Measurements from ENCODE around the gene TRIM40.

The TRIM40 gene

GRCh38 chr6:30100585-30101443, 35.1 kb upstream of the TRIM40 start:
- Histone ChIP-seq H3K9me3 (ENCODE audit: control insufficient read depth in 2 of 2, low read length in 2 of 2) (no peaks in the 10 kb centered on the region), H3K4me3 (ENCODE audit: low read length in 2 of 2) (peak overlapping the region; percentile 66 to 76), H3K27ac (ENCODE audit: low read depth in 2 of 2, low read length in 2 of 2) (peak overlapping the region; percentile 85 to 91), H3K27me3 (ENCODE audit: control insufficient read depth in 2 of 2, insufficient read depth in 2 of 2, low read length in 2 of 2) (peaks cover 4 to 10% of the 10 kb centered on the region in 2 donors), H3K4me1 (ENCODE audit: control insufficient read depth in 2 of 2, insufficient read depth in 2 of 2, low read length in 2 of 2) (peaks cover 36 to 43% of the 10 kb centered on the region in 2 donors), H3K9ac (ENCODE audit: low read depth in 1 of 2, low read length in 2 of 2) (peak overlapping the region; percentile 76 to 80), H3K36me3 (ENCODE audit: control insufficient read depth in 2 of 2, insufficient read depth in 2 of 2, low read length in 2 of 2) (peaks cover 0 to 2% of the 10 kb centered on the region in 2 donors)

DNA sequence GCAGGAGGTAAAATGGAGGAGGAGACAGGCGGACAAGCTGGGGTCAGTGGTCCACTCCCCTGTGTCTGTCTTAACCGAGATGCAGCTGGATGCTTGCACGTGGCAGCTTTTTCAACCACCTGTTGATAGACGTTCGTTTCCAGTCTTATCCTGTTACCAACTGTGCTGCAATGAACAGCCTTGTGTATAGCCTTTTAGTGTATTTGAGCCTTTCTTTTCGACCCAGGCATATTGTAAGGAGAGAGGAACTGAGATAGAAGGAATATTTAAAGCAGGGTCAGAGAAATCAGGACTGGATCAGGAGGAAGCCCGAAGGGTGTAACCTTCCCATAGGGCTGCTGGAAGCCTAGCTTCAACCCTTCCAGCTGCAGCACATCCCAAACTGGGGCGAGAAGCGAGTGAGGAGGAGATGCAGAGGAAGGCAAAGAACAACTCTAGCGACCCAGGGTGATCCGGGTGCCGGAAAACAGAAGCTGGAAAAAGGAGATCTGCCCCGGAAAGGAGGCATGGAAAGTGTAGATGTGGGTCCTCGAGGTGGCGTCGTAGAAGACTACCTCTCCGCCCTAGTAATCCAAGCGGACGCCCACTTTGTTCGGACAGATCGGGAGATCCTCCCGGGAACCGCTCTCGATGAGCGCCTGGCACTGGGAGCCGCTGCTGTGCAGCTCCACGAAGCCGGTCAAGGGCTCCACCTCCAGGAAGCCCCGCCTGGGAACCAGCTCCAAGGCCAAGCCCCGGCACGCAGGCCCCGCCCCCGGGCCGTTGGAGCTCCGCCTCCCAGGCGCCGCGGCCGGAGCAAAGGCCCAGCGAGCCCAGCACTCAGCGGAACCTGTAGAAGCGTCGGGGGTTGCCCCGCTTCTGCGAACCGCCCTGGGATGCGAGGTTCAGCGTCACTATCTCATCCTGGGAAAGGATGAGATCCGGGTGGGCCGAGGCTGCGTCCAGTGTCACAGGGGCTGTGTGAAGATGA, 34.2 kb upstream of the TRIM40 start:
- Histone ChIP-seq H3K9ac (ENCODE audit: low read depth in 1 of 2, low read length in 2 of 2) (peak overlapping the region; percentile 76 to 80), H3K4me1 (ENCODE audit: control insufficient read depth in 2 of 2, insufficient read depth in 2 of 2, low read length in 2 of 2) (peaks cover 36 to 43% of the 10 kb centered on the region in 2 donors), H3K27ac (ENCODE audit: low read depth in 2 of 2, low read length in 2 of 2) (peak overlapping the region; percentile 85 to 91), H3K9me3 (ENCODE audit: control insufficient read depth in 2 of 2, low read length in 2 of 2) (no peaks in the 10 kb centered on the region), H3K4me3 (ENCODE audit: low read length in 2 of 2) (peak overlapping the region; percentile 66 to 76), H3K27me3 (ENCODE audit: control insufficient read depth in 2 of 2, insufficient read depth in 2 of 2, low read length in 2 of 2) (peaks cover 4 to 10% of the 10 kb centered on the region in 2 donors), H3K36me3 (ENCODE audit: control insufficient read depth in 2 of 2, insufficient read depth in 2 of 2, low read length in 2 of 2) (peaks cover 0 to 2% of the 10 kb centered on the region in 2 donors)

GRCh38 chr6:30102414-30102969, 33.4 kb upstream of the TRIM40 start:
- H3K27ac ChIP-seq (ENCODE audit: low read depth in 2 of 2, low read length in 2 of 2): peak overlapping the region; percentile 81 to 85
- peaks cover 4 to 10% of the 10 kb centered on the region in 2 donors for H3K27me3 ChIP-seq (ENCODE audit: control insufficient read depth in 2 of 2, insufficient read depth in 2 of 2, low read length in 2 of 2)
- H3K9ac ChIP-seq (ENCODE audit: low read depth in 1 of 2, low read length in 2 of 2): peak overlapping the region; percentile 68 to 80
- peaks cover 0 to 2% of the 10 kb centered on the region in 2 donors for H3K36me3 ChIP-seq (ENCODE audit: control insufficient read depth in 2 of 2, insufficient read depth in 2 of 2, low read length in 2 of 2)
- peaks cover 36 to 40% of the 10 kb centered on the region in 2 donors for H3K4me1 ChIP-seq (ENCODE audit: control insufficient read depth in 2 of 2, insufficient read depth in 2 of 2, low read length in 2 of 2)
- no peaks in the 10 kb centered on the region for H3K9me3 ChIP-seq (ENCODE audit: control insufficient read depth in 2 of 2, low read length in 2 of 2)
- peak overlapping the region; percentile 66 to 76 for H3K4me3 ChIP-seq (ENCODE audit: low read length in 2 of 2)

DNA sequence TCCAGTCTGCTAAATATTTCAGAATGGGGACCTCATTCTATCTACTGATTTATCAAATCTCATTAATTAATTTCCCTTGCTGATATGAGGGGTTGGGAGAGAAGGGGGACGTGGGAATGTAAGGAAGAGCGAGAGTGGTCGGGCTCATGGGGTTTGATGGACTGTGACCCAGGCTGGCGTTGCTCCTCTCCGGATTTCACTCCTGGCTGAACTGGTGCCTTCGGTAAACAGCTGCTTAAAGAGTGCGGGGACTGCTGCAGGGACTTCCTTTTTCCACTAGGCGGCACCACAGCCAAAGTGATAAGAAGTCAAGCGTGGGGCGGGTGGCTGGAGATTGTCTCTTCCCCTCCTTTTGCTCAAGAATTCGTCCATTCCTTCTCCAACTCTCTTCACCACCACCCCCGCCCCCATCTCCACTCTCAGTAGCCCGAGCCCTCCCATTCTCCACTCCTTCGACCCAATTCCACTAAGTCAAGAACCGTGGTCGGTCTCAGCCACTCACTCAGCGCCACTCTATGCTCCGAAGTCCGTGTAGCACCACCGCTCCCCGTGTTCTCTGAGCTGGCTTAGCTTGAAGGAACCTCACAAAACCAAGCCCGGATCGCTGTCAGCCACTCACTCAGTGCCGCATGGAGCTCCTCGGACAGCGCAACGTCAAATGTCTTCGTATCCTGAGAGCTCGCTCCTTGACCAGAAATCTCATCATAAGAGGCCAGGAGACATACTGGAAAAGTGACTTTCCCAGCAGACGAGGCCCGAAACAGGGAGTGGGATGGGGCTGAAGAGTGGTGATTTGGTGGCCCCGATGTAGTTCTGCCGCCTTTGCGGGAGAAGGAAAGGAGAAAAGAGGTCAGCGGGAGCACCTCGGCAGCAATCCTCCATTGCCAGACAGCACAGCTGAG, 32.7 kb upstream of the TRIM40 start:
- Histone ChIP-seq H3K4me3 (ENCODE audit: low read length in 2 of 2) (peak overlapping the region; percentile 63 to 65), H3K9ac (ENCODE audit: low read depth in 1 of 2, low read length in 2 of 2) (peak overlapping the region; percentile 43 to 80), H3K27me3 (ENCODE audit: control insufficient read depth in 2 of 2, insufficient read depth in 2 of 2, low read length in 2 of 2) (peaks cover 4 to 8% of the 10 kb centered on the region in 2 donors), H3K4me1 (ENCODE audit: control insufficient read depth in 2 of 2, insufficient read depth in 2 of 2, low read length in 2 of 2) (peaks cover 37 to 38% of the 10 kb centered on the region in 2 donors), H3K9me3 (ENCODE audit: control insufficient read depth in 2 of 2, low read length in 2 of 2) (no peaks in the 10 kb centered on the region), H3K36me3 (ENCODE audit: control insufficient read depth in 2 of 2, insufficient read depth in 2 of 2, low read length in 2 of 2) (peaks cover 0 to 2% of the 10 kb centered on the region in 2 donors), H3K27ac (ENCODE audit: low read depth in 2 of 2, low read length in 2 of 2) (peak overlapping the region; percentile 81 to 85)

DNA sequence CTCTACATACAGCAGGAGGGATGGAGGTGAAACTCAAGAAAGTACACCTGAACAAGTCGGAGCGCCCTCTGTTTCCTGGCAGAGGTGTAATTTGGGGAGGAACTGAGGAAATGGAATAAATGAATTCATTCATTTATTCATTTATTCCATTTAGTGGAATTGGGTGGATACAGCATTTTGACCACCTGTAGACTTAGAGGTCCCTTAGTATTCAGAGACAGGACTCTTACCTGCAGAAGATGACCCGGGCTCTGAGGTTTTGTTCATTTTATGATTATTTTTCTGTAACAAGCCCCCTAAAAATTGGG, 32.1 kb upstream of the TRIM40 start:
- peak overlapping the region; percentile 81 to 85 for H3K27ac ChIP-seq (ENCODE audit: low read depth in 2 of 2, low read length in 2 of 2)

DNA sequence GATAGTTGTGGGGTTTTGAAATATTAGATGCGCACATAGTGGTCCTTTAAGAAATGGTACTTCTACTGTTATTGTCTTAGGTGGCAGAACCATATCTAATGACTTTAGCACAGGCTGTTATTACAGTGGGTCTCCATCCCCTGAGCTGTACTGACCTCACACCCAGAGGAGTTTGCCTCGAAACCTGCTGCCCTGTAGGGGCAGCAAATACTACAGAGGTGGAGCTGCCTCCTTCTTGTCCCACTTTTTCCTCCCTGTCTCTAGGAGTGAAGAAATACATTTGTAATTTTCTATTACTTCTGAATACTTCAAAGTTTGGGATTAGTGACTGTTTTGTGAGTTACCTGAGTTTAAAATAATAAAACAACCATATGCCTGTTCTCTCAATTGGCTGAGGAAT, 31.3 kb upstream of the TRIM40 start:
- no peak overlapping the region for H3K4me3 ChIP-seq (ENCODE audit: low read length in 2 of 2)
- peaks cover 0 to 2% of the 10 kb centered on the region in 2 donors for H3K36me3 ChIP-seq (ENCODE audit: control insufficient read depth in 2 of 2, insufficient read depth in 2 of 2, low read length in 2 of 2)
- no peak overlapping the region for H3K9ac ChIP-seq (ENCODE audit: low read depth in 1 of 2, low read length in 2 of 2)
- H3K9me3 ChIP-seq (ENCODE audit: control insufficient read depth in 2 of 2, low read length in 2 of 2): no peaks in the 10 kb centered on the region
- H3K4me1 ChIP-seq (ENCODE audit: control insufficient read depth in 2 of 2, insufficient read depth in 2 of 2, low read length in 2 of 2): peaks cover 33% of the 10 kb centered on the region in 2 donors
- H3K27ac ChIP-seq (ENCODE audit: low read depth in 2 of 2, low read length in 2 of 2): no peak overlapping the region
- H3K27me3 ChIP-seq (ENCODE audit: control insufficient read depth in 2 of 2, insufficient read depth in 2 of 2, low read length in 2 of 2): peaks cover 4 to 8% of the 10 kb centered on the region in 2 donors

More for the DNA sequence above, 32.1 kb upstream of the TRIM40 start:
- Histone ChIP-seq H3K9me3 (ENCODE audit: control insufficient read depth in 2 of 2, low read length in 2 of 2) (no peaks in the 10 kb centered on the region), H3K9ac (ENCODE audit: low read depth in 1 of 2, low read length in 2 of 2) (peak overlapping the region; percentile 43 to 71), H3K4me3 (ENCODE audit: low read length in 2 of 2) (peak overlapping the region; percentile 63 to 65), H3K36me3 (ENCODE audit: control insufficient read depth in 2 of 2, insufficient read depth in 2 of 2, low read length in 2 of 2) (peaks cover 0 to 2% of the 10 kb centered on the region in 2 donors), H3K27me3 (ENCODE audit: control insufficient read depth in 2 of 2, insufficient read depth in 2 of 2, low read length in 2 of 2) (peaks cover 4 to 9% of the 10 kb centered on the region in 2 donors), H3K4me1 (ENCODE audit: control insufficient read depth in 2 of 2, insufficient read depth in 2 of 2, low read length in 2 of 2) (peaks cover 33% of the 10 kb centered on the region in 2 donors)

GRCh38 chr6:30111266-30111856, 24.6 kb upstream of the TRIM40 start:
- Histone ChIP-seq H3K27me3 (ENCODE audit: control insufficient read depth in 2 of 2, insufficient read depth in 2 of 2, low read length in 2 of 2) (peaks cover 0 to 2% of the 10 kb centered on the region in 2 donors), H3K9me3 (ENCODE audit: control insufficient read depth in 2 of 2, low read length in 2 of 2) (no peaks in the 10 kb centered on the region), H3K4me3 (ENCODE audit: low read length in 2 of 2) (peak overlapping the region; percentile 63 to 64), H3K36me3 (ENCODE audit: control insufficient read depth in 2 of 2, insufficient read depth in 2 of 2, low read length in 2 of 2) (no peaks in the 10 kb centered on the region), H3K4me1 (ENCODE audit: control insufficient read depth in 2 of 2, insufficient read depth in 2 of 2, low read length in 2 of 2) (peaks cover 11 to 14% of the 10 kb centered on the region in 2 donors), H3K9ac (ENCODE audit: low read depth in 1 of 2, low read length in 2 of 2) (peak overlapping the region in 1 of 2 donors; percentile 3), H3K27ac (ENCODE audit: low read depth in 2 of 2, low read length in 2 of 2) (peak overlapping the region in 1 of 2 donors; percentile 66)

DNA sequence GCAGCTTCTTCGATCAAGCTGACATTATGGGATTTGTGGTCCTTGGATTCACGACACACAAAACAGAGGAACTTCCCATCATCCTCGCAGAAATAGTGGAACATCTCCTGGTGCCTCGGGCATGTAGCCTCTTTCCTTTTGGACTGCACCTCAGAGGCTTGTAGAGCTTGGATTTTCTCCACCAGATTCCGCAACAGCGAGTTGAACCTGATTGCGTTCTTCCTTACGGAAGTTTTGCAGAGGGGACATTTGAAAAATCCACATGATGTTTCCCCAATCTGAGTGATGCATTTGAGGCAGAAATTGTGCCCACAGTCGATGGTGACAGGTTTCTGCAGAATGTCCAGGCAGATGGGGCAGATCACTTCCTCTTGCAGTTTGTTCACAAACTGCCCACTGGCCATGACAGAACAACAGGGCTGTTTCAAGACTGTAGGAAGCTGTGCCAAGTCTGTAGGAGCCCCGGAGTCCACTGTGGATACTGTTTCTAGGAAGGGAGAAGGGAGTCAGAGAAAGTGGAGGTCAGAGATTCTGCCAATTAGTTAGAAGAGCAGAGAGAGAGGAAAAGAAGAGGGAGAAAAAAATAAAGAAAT, 23.4 kb upstream of the TRIM40 start:
- Histone ChIP-seq H3K27me3 (ENCODE audit: control insufficient read depth in 2 of 2, insufficient read depth in 2 of 2, low read length in 2 of 2) (peaks cover 0 to 2% of the 10 kb centered on the region in 2 donors), H3K27ac (ENCODE audit: low read depth in 2 of 2, low read length in 2 of 2) (peak overlapping the region; percentile 44 to 66), H3K4me3 (ENCODE audit: low read length in 2 of 2) (peak overlapping the region; percentile 63 to 64)

More for the DNA sequence above, 23.4 kb upstream of the TRIM40 start:
- Histone ChIP-seq H3K36me3 (ENCODE audit: control insufficient read depth in 2 of 2, insufficient read depth in 2 of 2, low read length in 2 of 2) (no peaks in the 10 kb centered on the region), H3K9me3 (ENCODE audit: control insufficient read depth in 2 of 2, low read length in 2 of 2) (no peaks in the 10 kb centered on the region), H3K9ac (ENCODE audit: low read depth in 1 of 2, low read length in 2 of 2) (peak overlapping the region in 1 of 2 donors; percentile 35), H3K4me1 (ENCODE audit: control insufficient read depth in 2 of 2, insufficient read depth in 2 of 2, low read length in 2 of 2) (peaks cover 11 to 14% of the 10 kb centered on the region in 2 donors)

Measured in mucosa of rectum (tissue), 2 donors.